Measurements from ENCODE around the gene RNASE1.

GRCh38 chr14:20799456-20799891, 3.2 kb downstream of the RNASE1 start:
- TF ChIP-seq EZH2phosphoT487 (IDR thresholded peaks at IDR 0.05; ENCODE audit: borderline replicate concordance) (no peak), CTCF (conservative IDR thresholded peaks at IDR 0.05; ENCODE audit: low read length) (no peak)
